NCI-H510A treated with DMSO at 0.1 percent for 48 hours (cell line): ENCODE measurements around the gene MAP2K2.

Experiments
- DNase-seq: peaks from one replicate; lab custom pipeline; 2025; lab: John Stamatoyannopoulos, UW

MAP2K2 gene

DNA sequence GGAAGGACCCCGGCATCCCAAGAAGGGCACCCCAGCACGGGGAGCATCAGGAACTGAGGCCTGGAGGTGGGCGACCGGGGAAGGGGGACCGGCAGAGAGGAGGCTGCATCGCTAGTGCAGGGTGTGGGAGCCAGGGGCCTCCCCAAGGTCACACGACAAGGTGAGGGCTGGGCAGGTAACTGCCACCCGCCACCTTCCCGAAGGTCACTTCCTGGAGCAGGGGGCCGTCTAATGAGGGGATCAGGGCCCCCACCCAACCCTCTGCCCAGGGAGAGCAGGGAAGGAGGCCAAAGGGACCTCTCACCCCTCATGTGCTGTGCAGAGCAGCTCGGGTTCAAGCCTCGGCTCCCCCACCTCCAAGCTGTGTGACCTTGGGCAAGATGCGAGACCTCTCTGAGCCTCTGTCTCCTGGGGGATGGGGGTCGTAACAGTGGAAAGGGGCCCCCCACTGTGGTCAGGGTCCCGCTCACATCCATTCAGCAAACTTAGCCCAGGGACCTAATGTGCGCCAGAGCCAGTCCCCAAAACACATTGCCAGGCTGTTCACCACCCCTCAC, 63.2 kb downstream of the MAP2K2 start:
- DNase-seq = no peak

DNA sequence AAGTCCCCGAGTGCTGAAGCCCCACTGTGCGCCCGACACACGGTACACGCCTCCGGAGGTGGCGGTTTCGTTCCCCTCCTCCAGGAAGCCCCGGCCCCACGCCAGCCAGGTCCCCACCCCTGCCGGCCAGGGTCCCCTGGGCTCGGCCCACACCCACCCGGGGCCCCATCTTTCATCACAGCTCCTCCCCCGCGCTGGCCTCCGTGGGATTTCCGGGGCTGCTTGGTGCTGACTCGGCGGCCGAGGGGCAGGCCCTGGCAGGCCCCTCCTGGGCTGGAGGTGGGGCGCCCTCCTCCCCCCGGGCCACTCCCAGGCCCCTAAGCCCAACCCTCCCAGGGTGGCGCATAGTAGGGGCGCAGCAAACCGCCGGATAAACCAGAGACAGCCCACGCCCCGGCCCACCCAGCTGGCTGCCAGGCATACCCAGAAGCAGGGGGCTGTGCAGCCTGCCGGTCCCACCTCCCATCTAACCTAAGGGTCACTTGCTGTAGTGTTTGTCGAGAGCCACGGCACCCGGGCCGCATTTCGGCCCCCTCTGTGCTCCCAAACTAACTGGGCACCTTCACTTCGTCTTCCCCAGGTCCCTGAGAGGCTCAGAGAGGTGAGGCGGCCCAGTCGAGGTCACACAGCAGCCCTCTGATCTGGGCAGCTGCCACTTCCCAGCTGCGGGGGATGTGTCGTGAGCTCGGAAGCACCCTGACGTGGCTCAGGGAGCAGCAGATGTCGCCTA, 63.9 kb downstream of the MAP2K2 start:
- DNase-seq = no peak

DNA sequence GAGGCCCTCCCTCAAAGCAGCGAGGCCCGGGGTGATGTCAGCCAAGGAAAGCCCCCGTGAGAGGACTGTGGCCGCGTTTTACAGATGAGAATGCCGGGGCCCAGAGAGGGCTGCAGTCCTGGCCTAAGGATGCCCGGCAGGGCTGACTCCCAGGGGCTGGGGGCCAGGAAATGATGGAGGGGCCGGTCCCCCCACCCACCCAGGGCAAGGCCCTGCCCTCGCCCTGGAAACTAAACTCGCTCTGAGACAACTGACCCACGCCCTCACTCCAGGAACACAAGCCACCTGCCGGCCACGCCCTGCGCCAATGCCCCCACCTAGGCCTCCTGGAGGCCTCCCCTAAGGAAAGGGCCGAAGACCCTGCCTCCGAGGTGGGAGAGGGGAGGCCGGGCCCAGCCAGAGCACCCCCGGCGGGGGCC, 64.5 kb downstream of the MAP2K2 start:
- DNase-seq = no peak

DNA sequence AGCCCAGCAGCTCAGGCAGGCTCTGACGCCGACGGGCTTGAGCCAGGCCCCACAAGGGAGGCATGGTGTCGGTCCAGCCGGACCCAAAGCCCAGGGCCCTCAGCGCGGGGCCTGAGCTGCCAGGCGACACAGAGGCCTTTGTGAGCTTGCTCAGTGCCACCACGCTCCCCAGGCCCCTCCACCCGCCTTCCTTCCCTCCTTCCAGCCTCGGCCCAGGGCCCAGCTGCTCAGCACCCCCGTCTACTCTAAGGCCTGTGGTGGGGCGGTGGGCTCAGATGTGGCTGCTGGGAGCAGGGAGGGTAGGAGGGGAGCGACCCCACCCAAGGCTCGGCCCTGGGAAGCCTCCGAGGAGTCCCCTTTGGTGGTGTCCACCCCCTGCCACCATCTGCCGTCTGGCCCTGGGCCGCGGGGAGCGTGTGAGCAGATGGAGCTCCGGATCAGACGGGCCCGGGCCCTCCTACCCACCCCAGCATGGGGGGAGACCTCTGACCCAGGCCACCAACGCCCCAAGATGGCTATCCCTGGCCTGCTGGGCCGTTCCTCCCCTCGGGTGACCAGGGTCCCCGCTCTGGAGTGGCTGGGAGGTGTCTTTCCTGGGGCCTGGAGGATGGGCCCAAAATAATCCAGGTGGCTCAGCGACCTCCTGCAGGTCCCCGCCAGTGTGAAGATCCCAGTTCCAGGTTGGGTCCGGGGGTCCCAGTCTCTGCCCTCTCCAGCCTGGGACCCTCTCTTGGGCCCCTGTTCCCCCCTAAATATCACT, 65.0 kb downstream of the MAP2K2 start:
- no peak for DNase-seq

DNA sequence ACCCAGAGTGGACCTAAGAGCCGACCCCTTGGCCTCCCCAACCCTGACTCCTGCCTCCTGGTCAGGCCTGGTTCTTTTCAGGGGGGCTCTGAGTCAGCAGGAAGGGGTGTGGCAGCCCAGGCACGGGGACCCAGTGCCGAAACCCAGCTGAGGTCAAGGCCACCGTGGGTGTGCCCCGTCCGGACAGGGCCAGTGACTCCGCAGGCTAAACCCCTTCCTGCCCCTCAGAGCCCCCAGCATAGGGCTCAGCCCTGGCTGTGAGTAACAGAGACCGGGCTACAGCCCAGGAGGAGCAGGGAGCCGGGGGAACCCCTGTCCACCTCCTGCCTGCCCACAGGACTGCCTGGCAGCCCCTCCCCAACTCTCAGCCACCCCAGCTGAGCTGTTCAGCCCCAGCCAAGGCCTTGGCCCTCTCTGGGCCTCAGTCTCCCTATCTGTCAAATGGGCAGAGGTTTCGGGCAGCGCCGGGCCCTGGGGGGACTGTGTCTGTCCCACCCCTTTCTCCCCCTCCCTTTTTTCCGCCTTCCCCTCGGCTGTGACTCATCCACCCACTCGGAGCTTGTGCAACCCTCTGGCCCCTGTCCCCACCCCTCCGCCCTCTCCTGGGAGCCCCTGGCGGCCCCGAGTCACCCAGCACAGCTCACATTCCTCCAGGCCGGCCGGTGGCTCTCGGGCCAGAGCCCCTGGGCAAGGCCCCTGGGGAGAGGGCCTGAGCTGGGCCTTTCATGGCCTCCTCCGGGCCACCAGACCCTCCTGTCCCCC, 65.8 kb downstream of the MAP2K2 start:
- DNase-seq = no peak

DNA sequence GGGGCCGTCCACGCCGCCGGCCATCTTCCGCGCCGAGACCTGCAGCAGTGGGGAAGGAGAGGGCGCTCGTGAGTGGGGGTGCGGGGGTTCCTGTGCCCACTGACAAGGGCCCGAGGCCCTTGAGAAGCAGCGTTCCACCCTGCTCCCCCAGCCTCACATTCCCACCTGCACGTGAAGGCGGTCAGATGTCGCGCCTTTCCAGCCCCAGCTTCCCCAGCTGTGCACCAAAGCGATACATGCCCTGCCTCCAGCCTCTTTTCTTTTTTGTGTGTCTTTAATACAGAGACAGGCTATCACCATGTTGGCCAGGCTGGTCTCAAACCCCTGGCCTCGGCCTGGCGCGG, 68.7 kb downstream of the MAP2K2 start:
- DNase-seq = no peak

DNA sequence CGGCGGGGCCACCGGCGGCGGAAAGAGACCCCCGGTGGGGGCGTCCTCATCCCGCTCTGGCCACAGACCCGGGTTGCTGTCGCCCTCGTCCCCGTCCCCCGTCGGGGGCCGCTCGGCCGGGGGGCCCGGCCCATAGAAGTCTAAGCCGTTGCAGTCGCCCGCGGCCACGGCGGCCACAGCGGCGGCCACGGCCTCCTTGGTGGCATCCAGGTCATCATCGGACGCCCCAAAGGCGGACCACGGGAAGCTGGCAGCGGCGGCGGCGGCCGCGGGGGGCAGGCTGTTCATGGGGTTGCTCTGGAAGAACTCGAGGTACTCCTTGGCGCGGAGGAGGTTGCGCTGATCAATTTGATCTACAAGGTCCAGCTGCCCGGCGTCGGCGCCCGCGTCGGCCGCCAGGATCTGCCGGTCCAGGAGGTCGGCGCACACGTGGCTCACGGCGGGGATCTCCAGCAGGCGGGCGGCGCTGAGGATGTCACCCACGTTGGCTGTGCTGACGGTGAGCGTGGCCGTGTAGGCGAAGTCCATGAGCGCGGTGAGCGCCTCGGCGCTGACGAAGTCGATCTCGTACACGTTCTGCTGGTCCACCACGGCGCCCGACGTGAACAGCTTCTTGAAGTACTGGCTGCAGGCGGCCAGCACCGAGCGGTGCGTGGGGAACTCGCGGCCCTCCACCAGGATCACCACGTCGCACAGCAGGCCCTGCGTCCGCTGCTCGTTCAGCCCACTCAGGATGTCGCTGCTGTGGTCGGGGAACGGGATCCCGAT, 69.3 kb downstream of the MAP2K2 start:
- DNase-seq = no peak

DNA sequence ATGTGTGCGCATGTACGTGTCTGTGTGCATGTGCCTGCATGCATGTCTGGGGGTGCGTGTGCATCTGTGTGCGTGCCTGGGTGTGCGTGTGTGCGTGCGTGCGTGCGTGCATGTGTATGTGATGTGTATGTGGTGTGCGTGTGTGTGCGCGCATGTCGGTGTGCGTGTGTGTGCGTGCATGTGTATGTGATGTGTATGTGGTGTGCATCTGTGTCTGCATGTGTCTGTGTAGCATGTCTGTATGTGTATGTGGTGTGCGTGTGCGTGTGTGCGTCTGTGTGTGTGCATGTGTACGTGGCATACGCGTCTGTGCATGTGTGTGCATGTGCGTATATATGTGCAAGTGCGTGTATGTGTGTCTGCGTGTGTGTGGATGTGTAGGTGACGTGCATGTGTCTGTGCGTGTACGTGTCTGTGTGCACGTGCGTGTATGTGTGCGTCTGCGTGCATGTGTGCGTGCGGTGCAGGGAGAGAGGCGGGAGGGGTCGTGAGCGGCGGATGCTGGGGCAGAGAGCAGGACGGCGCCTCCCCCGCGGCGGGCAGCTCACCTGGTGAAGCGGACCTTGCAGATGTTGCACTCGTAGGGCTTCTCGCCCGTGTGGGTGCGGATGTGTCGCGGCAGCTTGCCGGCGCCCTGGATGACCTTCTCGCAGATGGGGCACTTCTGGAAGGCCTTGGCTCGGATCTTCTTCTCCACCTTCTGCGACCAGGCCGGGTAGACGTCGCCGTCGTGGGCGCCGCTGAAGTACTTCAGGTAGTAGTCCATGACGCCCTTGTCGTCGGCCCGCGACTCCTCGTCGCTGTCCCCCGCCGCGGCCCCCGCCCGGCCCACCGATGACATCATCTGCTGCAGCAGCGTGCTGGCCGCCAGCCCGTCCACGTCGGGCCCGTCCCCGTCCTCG, 70.2 kb downstream of the MAP2K2 start:
- no peak for DNase-seq

DNA sequence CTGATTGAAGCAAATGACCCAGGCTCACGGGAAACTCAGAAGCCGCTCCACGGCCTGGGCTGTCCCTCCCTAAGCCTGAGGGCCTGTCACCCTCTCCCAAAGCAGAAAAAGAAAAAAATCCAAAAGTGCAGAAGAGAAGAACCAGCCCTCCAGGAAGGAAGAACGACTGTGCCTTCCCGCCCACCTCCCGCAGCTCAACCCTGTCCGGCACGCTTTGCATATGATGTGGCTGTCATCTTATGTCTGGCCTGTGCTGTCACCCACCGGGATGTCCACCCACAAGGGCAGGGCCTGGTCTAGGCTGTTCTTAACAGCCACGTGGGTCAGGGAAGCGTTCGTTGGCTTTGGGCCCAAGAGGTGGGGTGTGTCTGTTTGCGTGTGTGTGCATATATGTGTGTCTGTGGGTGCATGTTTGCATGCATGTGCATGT, 70.9 kb downstream of the MAP2K2 start:
- DNase-seq = no peak

DNA sequence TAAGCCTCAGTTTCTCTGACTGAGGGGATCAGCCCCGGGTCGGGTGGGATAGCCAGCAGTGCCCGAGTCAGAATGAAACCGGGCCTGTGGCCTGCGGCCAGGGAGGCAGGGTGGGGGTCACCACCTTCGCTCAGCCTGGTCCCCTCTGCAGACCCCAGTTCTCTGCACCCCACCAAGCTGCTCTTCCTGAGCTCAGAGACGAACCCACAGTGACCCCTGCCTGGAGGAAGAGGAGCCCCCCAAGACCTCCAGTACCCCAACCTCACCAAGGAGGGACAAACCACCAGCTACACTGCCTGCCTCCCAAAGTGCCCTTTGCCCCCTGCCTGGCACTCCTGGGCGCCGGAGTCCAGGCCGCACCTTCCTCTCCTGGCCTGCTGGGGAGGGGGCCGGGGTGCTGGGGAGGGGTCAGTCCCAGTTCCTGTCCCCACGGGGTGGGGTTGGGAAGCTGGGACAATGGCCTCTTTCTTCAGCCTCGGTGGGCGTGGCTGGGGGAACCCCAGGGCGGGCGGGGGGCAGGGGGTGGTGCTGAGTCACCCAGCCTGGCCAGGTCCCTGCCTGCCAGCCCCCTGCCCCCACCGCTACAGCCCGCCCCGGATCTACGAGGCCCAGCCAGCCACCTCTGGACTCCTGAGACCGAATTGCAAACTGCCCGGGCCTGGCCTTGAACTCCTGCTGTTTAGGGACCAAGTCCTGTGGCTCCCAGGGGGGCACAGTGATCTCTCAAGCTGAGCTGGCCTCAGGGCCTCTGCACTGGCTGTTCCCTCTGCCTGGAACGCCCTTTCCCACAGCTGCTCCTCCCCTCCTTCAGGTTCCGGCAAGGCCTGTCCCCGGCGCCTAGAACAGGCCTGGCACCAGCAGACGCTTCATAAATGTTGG, 71.6 kb downstream of the MAP2K2 start:
- no peak for DNase-seq

DNA sequence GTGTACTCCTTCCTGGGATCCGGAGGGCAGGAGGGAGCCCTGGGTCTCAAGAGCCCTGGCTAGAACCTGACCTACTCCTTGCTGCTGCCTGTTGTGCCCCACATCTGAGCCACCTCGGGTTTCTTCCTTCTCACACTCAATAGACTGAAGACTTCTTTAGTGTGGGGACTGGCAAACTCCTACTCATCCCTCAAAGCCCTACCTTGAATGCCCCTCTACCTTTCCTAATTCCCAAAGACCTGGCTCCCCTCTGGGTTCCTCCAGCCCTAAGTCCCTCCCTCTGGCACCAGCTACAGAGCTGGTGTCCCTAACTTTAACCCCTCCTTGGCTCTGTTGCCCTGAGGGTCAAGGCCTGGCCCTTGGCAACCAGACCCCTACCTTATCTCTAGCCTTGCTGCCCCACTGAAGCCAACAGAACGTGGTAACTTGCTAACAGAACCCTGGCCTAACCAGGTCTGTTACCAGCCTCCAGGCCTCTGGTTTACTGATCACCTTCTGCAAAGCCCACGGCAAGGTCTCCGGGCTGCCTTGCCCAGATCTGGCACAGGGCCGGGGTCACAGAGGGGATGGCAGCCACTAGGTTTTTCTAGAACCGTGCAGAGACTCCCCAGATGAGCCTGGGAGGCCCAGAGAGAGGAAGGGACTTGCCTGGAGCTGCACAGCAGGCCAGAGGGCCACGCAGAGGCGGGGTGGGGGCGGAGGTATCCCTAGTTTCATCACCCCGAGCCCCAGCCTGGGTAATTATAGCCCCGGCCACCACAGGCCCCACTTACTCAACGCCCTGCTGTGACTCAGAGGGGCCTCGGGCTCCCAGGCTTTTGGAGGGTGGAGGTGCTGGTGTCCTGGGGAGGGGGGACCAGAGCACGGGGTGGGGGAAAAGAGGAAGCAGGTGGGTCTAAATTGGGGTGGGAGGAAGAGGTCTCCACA, 72.5 kb downstream of the MAP2K2 start:
- no peak for DNase-seq

DNA sequence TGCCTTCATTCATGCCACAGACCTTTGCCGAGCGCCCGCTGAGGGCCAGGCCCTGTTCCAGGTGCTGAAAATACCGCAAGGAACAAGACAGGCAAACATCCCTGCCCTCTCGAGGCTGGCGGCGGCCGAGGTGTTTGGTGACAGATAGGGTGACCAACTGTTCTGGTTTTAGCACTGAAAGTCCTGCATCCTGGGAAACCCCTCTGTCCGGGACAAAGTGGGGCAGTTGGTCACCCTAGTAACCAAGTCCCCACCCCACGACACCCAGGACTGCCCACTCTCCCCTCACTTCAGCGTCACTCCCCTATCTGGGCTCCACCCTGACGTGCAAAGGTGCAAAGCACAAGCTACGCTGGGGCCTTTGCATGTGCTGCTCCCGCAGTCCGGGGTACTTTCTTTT, 74.5 kb downstream of the MAP2K2 start:
- DNase-seq = no peak

DNA sequence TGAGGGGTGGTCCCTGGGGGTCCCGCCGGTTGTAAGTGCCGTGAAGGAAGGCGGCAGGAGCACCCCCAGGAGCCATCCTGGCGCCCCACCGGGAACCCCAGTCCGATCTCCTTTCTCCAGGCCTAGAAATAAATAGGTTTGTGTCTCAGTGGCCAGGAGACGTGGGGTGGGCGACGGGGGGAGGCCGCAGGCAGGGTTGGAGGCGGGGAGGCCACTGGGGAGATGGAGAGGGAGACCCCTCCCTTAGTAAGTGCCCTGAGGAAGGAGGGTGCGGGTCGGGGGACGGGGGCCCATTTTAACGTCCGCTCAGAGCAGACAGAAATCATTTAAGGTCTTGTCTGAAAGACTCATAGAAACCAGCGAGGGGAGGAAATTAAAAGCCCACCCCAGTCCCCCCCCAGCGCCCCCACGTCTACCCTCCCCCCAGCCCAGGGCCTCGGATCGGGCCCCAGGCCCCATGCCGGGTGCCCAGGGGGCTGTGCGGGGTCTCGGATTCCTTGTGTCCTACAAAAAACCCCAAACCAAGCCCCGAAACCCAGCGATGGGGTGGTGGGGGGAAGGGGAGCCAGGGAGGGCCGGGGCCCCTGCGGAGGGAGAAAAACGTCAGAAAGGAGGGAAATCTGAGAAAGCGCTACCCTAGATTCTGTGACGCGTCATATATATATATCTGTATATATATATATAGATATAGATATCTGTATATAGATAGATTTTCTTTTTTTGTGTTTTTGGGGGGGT, 76.8 kb downstream of the MAP2K2 start:
- DNase-seq = no peak

DNA sequence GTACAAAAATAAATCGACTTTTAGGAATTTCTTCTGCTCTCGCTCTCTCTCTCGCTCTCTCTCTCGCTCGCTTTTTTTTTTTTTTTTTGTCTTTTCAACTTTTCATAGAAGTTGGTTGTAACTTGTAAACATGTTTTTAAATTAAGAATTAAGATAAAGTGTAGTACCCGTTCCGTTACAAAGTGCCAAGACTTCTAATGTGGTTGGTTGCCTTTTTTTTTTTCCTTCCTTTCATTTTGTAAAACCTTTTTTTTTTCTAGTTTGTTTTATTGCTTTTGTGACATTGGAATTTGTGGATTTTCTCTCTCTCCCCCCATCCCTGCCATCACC, 77.6 kb downstream of the MAP2K2 start:
- no peak for DNase-seq

DNA sequence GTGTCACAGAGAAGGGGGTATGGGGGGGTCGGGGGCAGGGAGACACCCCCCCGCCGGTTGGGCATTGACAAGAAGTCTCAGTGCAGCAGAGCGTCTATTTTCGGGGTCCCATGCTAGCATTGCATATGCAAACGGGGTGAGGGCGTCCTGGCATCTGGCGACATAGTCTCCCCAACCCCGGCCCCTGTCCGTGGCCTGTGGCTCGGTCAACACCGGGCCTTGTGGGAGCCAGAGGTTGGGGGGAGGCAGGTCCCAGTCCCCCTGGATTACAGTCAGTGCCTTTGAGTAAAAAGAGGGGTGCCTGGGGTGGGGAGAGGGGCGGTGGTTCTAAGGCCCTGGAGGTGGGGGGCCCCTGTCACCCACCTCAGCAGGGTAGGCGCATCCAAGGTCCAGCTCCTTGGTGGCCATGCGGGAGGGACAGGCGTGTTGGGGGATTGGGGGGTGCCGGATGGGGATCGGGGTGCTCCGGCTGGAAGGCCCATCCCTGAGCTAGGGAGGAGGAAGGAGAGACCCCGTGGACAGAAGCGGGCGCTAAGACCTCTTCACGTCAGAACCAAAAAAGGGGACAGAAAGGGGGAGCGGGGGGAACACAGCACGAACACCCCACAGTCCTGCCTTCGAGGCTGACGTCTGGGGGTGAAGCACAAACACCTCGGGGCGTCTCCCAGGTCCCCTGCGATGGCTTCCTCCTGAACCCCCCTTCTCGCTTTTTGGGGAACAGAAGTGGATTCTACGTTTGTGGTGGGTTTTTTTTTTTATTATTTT, 78.1 kb downstream of the MAP2K2 start:
- no peak for DNase-seq

DNA sequence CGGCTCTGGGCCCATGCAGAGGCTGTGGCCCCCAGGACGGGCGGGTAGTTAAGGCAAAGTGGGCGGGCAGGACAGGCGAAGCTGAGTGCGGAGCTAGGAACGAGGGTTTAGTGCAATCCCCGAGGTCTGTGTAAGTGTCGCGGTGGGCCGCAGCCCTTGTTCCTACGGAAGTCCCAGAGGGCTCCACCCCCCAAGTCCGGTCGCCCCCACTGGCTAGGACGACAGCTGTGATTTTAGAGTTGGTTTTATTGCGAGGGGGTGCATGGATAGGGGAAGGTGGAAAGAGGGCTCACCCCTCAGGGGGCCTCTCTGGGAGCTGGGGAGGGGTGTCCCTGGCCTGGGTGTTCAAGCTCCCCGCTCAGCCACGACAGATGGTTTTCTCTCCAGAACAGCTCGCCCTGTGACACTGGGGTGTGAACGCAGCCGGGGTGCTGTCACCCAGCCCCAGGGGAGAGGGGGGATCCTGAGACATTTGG, 78.9 kb downstream of the MAP2K2 start:
- DNase-seq = no peak
